Measurements from ENCODE around the gene NADSYN1. TPM values are rescaled to one million over a fixed set of nuclear protein-coding genes. Genes with fewer than 3 reads are reported as not detected.

NADSYN1 gene
- total and polyA plus RNA-seq, 2 of the 13 experiments (the other 11 are each of a cell fraction or from before 2014, with no cell fraction given), result 35.7 to 51.5 TPM

DNA sequence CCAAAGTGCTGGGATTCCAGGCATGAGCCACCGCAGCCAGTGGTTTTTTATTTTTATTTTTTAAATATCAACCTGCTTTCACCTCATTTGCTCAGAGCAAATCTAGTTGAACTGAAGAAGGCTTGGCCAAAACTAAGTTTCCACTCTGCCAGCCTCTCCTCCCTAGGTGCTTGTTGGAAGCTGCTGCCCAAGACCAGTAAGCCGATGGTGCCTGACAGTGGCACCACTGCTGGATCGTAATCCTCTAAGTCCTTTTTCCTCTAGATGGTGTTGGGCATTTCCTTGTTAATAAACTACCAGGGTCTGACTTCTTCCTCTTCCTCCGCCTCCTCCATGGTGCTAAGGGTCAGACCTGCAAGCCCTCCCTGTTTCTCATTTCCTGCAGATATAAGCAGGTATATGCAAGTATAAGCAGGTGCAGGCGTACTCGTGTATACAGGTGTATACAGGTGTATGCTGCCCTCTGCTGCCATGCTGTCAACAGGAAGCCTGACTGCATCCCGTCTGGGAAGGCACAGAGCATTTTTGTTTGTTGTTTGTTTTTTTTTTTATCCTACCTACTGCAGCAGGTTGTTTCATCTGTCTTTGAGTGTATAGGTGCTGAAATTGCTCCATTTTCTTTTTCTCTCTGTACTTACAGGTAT, 1.6 kb downstream of the NADSYN1 start (continued):
- 0 out of 2 replicates have a peak, but pooled peaks have one; percentile 31 for TF ChIP-seq ZBTB38 (CRISPR knock-in tag; IDR thresholded peaks at IDR 0.05)
- TF ChIP-seq TFDP1 (CRISPR knock-in tag; IDR thresholded peaks at IDR 0.05; ENCODE audit: borderline replicate concordance), result no peak
- no peak for TF ChIP-seq ZNF501 (CRISPR knock-in tag; IDR thresholded peaks at IDR 0.05)
- TF ChIP-seq, protein P1, sequence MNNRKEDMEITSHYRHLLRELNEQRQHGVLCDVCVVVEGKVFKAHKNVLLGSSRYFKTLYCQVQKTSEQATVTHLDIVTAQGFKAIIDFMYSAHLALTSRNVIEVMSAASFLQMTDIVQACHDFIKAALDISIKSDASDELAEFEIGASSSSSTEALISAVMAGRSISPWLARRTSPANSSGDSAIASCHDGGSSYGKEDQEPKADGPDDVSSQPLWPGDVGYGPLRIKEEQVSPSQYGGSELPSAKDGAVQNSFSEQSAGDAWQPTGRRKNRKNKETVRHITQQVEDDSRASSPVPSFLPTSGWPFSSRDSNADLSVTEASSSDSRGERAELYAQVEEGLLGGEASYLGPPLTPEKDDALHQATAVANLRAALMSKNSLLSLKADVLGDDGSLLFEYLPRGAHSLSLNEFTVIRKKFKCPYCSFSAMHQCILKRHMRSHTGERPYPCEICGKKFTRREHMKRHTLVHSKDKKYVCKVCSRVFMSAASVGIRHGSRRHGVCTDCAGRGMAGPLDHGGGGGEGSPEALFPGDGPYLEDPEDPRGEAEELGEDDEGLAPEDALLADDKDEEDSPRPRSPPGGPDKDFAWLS (CRISPR knock-in tag; IDR thresholded peaks at IDR 0.05; ENCODE audit: borderline replicate concordance), result no peak
- no peak for TF ChIP-seq NKX3-1 (CRISPR knock-in tag; IDR thresholded peaks at IDR 0.05)
- TF ChIP-seq ZNF414 (CRISPR knock-in tag; IDR thresholded peaks at IDR 0.05), result no peak
- TF ChIP-seq POLR2AphosphoS2 (IDR thresholded peaks at IDR 0.05; ENCODE audit: low read depth, low read length), result no peak
- no peak for TF ChIP-seq ZHX2 (IDR thresholded peaks at IDR 0.05; ENCODE audit: low read depth)
- TF ChIP-seq ZHX2 (CRISPR knock-in tag; IDR thresholded peaks at IDR 0.05; ENCODE audit: borderline replicate concordance), result no peak
- no peak for TF ChIP-seq ZNF317 (CRISPR knock-in tag; IDR thresholded peaks at IDR 0.05)
- TF ChIP-seq ZC3H13 (CRISPR knock-in tag; IDR thresholded peaks at IDR 0.05), result no peak
- no peak for TF ChIP-seq YY1 (IDR thresholded peaks at IDR 0.05; ENCODE audit: insufficient read depth, insufficient replicate concordance, low read depth, low read length)
- TF ChIP-seq ZEB1 (IDR thresholded peaks at IDR 0.05; ENCODE audit: insufficient replicate concordance, low read depth), result peak; percentile 51
- TF ChIP-seq DBP (CRISPR knock-in tag; IDR thresholded peaks at IDR 0.05; ENCODE audit: not compliant biosample characterization), result no peak
- TF ChIP-seq CBX1 (IDR thresholded peaks at IDR 0.05; ENCODE audit: low read depth), result no peak
- peak; percentile 57 for TF ChIP-seq STAG1 (CRISPR knock-in tag; IDR thresholded peaks at IDR 0.05)
- TF ChIP-seq ZNF678 (CRISPR knock-in tag; IDR thresholded peaks at IDR 0.05), result no peak
- no peak for TF ChIP-seq ZBTB7B (CRISPR knock-in tag; IDR thresholded peaks at IDR 0.05)
- no peak for TF ChIP-seq SMAD9 (CRISPR knock-in tag; IDR thresholded peaks at IDR 0.05)
- TF ChIP-seq MBNL3 (CRISPR knock-in tag; conservative IDR thresholded peaks at IDR 0.05), result no peak
- TF ChIP-seq ATM (IDR thresholded peaks at IDR 0.05; ENCODE audit: borderline replicate concordance), result no peak
